NCI-H2029 treated with DMSO at 0.1 percent for 48 hours (cell line): Measurements from ENCODE around the gene DCLK1.

Experiments used
- DNase-seq: peaks from one replicate; lab custom pipeline; 2025; lab: John Stamatoyannopoulos, UW

Gene DCLK1

DNA sequence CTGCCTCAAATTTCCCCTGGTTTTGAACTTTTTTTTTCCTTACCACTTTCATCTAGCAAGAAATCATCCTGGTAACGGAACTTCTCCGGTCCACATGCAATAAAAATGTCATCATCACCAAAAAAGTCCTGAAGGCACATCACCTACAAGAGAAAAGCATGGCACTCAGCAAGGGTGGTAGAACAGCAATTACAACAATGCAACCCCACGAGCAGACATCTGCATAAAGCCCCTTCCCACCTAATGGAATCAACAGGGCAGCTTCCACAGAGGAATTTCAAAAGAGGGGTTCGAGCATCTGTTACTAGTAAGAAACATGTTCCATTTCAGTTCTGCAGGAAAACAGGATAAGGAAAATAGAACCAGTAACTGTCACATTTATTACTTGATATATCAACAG, 183.9 kb downstream of the DCLK1 start:
- DNase-seq: no peak

DNA sequence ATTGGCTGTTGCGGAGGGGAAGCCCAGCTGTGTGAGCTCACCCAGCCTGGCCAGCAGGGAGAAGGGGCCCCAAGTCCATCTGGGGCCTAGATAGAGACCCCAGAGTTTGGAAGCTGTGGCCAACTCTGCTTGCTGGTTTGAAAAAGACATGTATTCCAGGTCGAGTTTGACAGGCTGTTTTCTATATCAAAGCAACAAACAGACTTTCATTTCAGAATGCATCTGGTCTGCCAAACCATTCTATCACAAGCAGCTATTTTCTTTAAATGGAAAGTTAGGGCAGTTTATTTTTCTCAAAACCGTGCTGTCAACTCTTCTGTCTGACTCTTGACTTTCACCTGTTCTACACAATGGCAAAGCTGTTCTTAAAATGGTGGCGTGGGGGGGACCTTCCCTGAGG, 185.8 kb downstream of the DCLK1 start:
- DNase-seq: no peak

DNA sequence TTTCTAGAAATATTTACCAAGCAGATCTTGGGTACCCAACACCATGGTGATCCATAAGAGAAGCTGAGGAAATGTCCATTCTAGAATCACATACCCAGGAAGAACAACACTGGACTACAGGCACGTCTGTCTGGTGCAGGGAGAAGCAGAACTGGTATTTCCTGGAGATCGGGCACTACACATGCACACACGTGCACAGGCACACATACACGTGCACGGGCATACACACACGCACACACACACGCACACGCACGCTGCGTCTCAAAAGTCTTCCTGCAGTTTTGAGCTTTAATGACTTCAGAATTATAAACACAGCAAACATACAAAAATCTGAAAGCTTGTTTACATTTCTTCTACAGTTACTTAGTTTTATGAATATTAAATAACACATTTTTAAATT, 189.8 kb downstream of the DCLK1 start:
- no peak for DNase-seq

GRCh38 chr13:35940734-35941133, 190.4 kb downstream of the DCLK1 start:
- DNase-seq: no peak

DNA sequence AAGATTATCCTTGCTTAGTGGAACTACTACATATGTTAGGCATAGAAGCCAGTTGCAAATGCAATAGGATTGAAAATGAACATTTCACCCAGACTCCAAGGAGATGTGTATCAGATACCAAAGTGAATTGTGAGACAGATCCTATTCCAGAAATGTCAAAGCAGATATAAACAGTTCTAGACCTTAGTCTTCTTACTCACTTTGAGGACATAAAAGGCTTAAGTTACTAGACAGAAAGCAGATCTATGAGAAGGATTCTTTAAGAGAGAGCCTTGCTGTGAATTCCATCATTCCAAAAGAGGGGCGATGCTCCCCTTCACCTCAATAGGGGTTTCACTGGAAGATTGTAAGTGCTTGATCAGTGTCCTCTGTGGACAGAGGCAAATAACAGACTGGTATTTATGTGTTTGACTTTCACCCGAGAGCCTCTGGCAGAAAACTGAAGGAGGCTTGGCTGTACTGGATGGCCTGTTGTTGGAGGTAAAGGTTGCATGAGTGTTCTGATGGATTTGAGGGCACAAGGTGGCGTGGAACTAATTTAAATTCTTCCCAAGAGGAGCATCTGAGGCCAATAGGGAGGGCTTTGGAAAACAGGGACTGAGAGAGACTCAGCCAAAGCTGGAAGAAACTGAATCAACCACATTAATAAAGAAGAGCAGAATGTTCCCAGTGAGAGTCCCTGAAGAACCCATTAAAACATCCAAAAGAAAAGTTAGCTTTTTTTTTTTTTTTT, 194.8 kb downstream of the DCLK1 start:
- DNase-seq: no peak

- no peak for DNase-seq
Measured at GRCh38 chr13:35930665-35931631, 200.2 kb downstream of the DCLK1 start.

- no peak for DNase-seq
Measured at GRCh38 chr13:35927567-35928021, 203.6 kb downstream of the DCLK1 start.

DNA sequence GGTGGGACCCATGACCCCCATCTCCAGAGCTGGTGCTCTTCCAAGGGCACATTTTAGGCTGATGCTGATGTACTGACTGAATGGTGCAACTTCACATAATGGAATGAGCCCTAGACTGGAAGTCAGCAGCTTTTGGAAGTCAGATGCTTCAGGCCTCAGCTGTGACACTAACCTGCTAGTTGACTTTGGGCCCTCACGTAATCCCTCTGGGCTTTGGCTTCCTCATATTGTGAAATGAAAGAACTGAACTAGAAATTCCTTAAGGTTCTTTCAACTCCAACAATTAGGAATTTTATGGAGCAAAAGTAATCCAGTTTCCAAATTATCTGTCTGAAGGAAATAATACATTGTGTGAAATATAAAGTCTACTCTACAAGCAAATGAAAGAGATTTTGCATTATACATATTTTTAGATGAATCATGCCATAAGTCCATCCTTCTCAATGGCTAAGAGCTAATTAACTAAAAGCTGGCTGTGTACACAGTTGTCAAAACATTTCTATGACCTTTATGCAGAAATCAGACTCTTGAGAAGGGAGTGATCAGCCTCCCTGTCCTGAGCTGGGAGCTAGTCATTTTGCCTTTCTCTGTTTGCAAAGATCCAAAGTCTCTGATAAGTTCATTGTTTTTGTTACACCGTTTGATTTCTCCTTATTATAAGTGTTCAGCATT, 204.2 kb downstream of the DCLK1 start:
- DNase-seq: no peak

DNA sequence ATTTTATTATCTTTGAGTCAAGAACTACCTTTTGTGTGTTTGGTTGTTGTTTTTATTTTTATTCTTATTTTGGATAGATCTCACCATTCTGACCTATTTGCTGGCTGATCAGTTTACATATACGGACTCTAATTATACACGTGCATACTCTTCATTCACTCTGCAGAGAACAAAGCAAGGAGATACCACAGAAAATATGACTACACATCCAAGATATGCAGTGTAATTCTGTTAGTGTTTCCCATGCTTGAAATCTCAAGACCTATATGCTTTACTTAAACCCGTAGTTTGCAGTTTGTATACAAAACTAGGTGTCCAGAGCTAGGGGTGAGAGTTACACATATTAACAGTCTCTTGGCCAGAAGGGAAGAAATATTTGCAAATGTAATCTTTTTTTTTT, 205.5 kb downstream of the DCLK1 start:
- DNase-seq: no peak

DNA sequence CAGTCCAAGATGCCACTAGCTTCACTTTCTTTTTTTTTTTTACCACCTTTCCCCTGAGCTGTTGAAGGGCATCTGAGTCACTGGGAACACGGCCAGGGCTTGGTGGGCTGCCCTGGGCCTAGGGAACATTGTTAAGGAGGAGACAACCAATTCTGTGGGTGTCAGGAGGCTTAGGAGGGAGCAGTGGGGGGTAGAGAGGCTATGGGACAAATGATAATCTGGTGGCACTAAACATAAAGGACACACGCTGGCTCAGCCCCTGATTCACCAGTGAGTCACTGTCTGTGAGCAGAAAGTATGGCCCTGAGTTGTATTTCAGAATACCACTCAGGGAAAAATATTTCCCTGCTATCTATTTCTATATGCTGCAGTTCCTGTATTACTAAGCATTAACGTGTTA, 207.8 kb downstream of the DCLK1 start:
- no peak for DNase-seq

GRCh38 chr13:35920816-35921215, 210.4 kb downstream of the DCLK1 start:
- DNase-seq: no peak

DNA sequence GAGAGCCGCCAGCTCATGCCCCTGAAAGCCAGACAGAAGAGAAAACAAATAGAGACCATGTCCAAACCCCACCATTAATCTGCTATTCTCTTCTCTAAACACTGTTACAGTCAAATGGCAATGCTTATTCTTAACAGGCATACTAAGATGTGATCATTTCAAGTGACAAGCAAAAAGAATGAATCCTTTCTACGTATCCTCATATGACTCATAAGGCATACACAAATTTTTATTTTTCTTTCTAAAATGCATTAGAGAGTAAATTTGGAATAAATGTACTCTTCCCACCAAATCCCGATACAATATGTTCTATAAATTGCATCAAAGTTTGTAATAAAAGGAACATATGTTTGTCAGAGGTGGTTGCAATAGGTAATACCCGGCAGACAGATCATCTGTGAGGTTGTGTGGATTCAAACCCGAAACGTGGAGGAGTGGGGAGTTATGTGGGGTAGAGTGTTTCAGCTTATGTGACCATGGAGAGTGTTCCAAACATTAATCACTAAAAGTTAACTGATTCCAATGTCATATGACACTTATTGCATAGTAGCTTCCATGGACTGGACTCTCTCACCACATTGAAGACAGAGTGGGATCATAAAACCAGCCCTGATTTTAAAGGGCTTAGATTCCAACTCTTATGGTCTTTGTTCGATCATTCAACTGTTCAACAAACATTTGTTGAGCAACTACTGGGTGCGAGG, 213.1 kb downstream of the DCLK1 start:
- no peak for DNase-seq

GRCh38 chr13:35917252-35917941, 213.8 kb downstream of the DCLK1 start:
- no peak for DNase-seq

GRCh38 chr13:35916146-35916545, 215.0 kb downstream of the DCLK1 start:
- no peak for DNase-seq

- DNase-seq: no peak
Measured at GRCh38 chr13:35914662-35915061, 216.5 kb downstream of the DCLK1 start.

GRCh38 chr13:35912841-35913240, 218.3 kb downstream of the DCLK1 start:
- DNase-seq: no peak

DNA sequence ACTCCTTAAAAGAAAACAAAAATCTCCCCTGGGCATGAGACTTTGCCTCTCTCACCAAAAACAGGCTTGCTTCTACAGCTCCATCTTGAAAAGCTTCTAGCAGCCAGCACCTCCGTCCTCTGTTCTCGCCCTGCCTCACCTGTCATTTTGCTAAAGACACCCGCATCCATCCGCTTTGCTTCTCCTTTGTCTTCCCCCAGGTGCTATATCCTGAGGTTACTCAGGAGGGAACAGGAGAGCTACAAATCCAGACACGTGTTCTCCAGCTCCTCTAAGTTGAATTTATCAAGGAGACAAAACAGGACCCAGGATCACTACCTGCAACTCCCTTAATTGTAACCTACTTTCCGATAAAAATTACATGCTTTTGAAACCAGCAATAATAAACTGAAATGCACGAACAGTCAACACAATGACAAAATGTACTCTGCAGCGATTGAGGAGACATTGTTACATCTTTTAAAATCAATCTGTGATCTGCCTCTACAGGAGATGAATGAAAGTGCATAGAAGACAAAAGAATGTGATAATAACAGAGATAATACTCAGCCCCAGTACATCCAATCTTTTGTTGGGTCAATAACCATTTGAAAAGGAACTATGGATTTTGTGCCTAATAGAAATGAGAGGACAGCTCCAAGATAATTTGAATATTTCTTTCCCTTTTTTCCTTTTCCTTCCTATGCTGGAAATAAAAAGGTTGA, 221.2 kb downstream of the DCLK1 start:
- DNase-seq: no peak

GRCh38 chr13:35909091-35909490, 222.1 kb downstream of the DCLK1 start:
- no peak for DNase-seq

DNA sequence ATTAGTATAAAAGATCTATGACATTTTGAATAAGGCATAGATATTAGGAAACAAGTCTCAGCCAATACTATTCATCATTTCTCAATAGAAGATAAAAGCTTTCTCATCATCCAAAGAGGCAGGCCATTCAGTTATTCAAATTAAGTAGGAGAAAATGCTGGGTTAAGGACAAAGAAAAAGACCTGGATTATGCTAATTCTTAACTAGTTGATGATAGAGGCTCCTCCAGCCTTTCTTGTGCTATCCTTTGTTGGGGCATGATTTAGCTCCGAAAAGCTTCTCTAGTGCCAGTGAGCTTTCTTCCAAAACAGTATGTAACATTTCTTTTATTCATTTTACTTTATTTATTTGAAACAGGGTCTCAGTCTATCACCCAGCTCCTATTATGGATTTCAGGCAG, 223.0 kb downstream of the DCLK1 start:
- no peak for DNase-seq

GRCh38 chr13:35906636-35907035, 224.5 kb downstream of the DCLK1 start:
- DNase-seq: no peak

GRCh38 chr13:35903075-35903474, 228.1 kb downstream of the DCLK1 start:
- DNase-seq: no peak
